HFF-Myc (cell line): Measurements from ENCODE around the gene PTPRE.
A peak's percentile ranks its signal among the peaks of the same experiment; 100 is the strongest.

Experiments used
- DNase-seq: peaks from one replicate; pipeline ENCODE4 v3.0.0-alpha.2; 2011; ENCODE audit warnings: low read depth; ENCODE audit errors: extremely low read depth
- H3K4me3 ChIP-seq: replicated peaks from 2 replicates; pipeline ENCODE4 v1.5.1; 2011; ENCODE audit warnings: low read depth, mild to moderate bottlenecking, control low read depth, low read length
- TF ChIP-seq, protein P1 (sequence below): IDR thresholded peaks from 2 replicates; pipeline ENCODE4 v1.5.1; 2012; ENCODE audit warnings: mild to moderate bottlenecking, low read depth, low read length, control low read depth; ENCODE audit errors: missing control alignments

PTPRE gene

DNA sequence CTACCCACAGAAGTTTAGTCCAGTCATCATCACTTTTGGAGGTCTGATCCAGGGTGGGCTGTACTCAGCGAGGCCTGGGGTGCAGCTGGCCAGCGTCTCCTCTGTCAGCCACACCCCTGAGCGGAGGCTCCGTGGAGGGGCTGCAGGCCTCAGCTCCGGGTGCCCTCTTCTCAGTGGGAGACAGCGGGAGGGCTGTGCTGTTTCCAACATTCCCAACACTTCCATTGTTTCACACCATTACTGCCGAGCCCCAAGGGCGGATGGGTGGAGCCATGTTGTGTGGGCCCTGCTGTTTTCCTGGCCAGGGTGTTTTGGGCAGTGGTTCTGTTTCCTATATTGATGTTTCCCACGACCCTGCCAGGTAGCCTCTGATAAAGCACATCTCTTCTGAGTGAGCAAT lies 124.3 kb downstream of the PTPRE start:
- no peak overlapping the region for H3K4me3 ChIP-seq
- TF ChIP-seq, protein P1, sequence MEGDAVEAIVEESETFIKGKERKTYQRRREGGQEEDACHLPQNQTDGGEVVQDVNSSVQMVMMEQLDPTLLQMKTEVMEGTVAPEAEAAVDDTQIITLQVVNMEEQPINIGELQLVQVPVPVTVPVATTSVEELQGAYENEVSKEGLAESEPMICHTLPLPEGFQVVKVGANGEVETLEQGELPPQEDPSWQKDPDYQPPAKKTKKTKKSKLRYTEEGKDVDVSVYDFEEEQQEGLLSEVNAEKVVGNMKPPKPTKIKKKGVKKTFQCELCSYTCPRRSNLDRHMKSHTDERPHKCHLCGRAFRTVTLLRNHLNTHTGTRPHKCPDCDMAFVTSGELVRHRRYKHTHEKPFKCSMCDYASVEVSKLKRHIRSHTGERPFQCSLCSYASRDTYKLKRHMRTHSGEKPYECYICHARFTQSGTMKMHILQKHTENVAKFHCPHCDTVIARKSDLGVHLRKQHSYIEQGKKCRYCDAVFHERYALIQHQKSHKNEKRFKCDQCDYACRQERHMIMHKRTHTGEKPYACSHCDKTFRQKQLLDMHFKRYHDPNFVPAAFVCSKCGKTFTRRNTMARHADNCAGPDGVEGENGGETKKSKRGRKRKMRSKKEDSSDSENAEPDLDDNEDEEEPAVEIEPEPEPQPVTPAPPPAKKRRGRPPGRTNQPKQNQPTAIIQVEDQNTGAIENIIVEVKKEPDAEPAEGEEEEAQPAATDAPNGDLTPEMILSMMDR, result no peak
- DNase-seq, result no peak

DNA sequence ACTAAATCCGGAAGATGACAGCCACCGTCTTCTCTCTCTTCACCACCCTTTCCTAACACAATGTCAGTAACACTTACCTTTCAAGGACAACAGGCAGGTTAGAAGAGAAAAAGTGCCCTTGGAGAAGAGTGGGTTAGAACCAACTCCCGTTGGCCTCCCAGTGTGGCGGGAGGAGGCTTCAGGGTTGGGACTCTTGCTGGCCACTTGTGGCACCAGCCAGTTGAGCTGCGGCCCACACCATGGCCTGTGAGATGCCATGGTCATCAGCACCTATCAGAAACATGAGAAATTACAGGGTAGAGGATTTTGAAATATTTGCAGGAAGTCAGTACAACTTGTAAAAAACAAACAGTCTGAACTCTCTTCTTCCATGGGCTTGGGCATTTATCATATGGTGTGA lies 125.6 kb downstream of the PTPRE start:
- DNase-seq, result no peak
- no peak overlapping the region for H3K4me3 ChIP-seq
- TF ChIP-seq, protein P1, result no peak

DNA sequence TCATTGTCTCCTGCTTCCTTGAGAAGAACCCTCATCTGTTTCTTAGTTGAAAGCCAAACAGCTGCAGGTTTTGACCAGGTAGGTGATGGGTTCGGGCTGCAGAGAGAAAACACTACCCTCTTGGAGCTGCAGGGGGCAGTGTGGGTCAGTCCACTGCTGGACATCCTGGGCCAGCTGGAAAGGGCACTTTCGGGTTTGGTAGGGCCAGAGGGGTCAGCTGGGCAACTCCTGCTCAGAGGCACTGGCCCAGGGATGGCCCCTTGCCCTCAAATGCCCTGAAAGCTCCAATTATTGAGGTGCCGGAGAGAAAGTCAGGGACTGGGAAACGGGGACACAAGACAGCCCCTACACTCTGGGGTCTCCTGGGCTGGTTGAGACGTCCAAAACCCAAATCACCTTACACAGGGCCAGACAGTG lies 128.7 kb downstream of the PTPRE start:
- no peak overlapping the region for H3K4me3 ChIP-seq
- TF ChIP-seq, protein P1, result peak; percentile 73
- no peak for DNase-seq

DNA sequence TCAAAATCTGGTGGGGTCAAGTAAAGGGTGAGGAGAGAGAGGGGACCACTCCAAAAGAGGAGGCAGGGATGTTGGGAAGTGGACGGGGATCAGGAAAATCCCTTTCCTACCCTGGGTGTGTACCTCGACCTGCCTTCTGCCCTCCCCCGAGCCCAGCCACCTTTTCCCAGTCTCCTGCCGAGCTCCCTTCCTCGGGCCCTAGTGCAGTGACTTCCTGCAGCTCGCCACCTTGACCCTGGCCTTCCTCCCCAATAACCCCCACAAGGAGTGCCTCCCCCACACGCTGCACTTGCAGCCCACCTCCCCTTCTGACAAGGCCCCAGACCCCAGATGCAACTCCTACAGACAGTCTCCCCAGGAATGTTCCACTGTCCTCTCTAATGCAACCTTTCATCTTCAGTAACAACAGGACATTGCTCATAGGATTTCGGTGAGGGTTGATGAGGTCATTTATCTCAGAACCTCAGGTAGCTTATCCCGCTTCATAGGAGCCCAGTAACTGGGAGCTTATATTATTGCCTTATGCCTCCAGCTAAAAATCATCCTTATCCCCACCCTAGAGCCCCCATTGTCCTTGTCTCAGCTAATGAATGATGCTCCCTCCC lies 129.2 kb downstream of the PTPRE start:
- no peak for DNase-seq
- TF ChIP-seq, protein P1, result no peak
- no peak overlapping the region for H3K4me3 ChIP-seq

DNA sequence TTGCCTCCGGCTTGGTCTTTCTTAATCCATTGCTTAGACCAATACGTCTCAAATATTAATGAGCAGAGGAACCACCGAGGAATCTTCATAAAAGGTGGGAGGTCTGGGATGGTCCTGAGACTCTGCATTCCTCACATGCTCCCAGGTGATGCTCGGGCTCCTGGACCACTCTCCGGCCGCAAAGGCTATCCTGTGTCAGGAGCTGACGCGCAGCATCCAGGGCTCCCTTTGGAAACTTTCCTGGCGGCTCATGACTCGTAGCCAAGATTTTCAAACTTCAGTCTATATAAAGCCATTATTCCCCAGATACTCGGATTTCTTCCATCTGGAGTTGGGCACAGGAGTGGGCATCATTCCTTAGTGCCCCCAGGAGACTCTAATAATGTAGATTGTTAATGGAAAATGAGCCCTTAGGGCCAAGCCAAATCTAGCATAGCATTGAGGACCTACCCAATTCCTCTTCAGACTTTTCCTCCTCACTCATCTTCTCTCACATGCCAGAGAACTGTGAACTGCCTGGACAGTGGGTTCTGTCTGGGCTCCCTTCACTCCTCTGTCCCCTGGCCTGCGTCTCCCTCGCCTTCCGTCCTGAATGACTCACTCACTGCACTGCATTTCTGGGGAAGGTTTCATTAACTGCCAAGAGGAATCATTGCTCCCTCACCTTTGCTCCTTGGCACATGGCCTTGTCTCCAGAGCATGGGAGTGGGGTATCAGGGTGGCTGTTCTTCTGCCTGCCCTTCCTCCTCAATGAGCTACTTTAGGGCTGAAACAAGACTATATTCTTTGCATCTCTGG lies 130.0 kb downstream of the PTPRE start:
- DNase-seq, result no peak
- TF ChIP-seq, protein P1, result no peak

DNA sequence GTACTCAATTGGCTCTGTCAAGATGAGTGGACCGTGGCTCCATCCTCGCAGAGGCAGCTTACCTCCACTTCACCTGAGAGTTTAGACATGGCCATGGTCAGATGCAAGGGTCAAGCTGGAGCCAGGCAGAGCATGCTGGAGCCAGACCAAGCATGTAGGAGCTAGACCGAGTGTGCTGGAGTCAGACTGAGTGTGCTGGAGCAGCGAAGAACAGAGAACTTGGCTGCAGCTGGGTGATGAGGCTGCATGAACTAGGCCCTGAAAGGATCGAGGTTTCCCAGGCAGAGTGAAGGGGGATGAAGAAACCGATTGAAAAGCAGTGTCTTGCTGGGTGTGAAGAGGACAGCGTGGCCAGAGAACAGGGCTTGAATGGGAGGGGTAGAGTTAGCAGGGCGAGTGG lies 133.2 kb downstream of the PTPRE start:
- TF ChIP-seq, protein P1, result no peak
- DNase-seq, result no peak
- H3K4me3 ChIP-seq, result no peak overlapping the region

More for the DNA sequence above, 130.0 kb downstream of the PTPRE start:
- H3K4me3 ChIP-seq, result no peak overlapping the region
